PC-9 (cell line): ENCODE results near the gene ANO4. TPM values are rescaled to one million over a fixed set of nuclear protein-coding genes. Genes with fewer than 3 reads are reported as not detected.

Source experiments
- BruUV-seq: library from RNA; stranded (reverse); fragments of 400-500 nt; replicated peaks from 2 replicates; lab custom pipeline; 2021; lab: Mats Ljungman, UMichigan
- CTCF ChIA-PET: fragments of 300-600 bp; sonication (Branson Sonifier 250); formaldehyde crosslinking; loops from one replicate; lab custom pipeline; 2022; ENCODE audit warnings: antibody characterized with exemption; lab: Charles Lee
- POLR2A ChIA-PET: fragments of 300-600 bp; sonication (Branson Sonifier 250); formaldehyde crosslinking; loops from one replicate; lab custom pipeline; 2022; ENCODE audit warnings: antibody characterized with exemption; ENCODE audit not compliant: unreplicated experiment; lab: Charles Lee
- DNase-seq, 2 experiments: peaks; one replicate each; pipeline versions ENCODE4 v3.0.0 to v3.0.0-alpha.2; 2015 to 2022; ENCODE audit warnings: mixed read lengths in 1 of 2
- H2AFZ ChIP-seq: fragments of 200-600 bp; sonication (generic); 2 replicates; pipeline ENCODE4 v1.8.1; 2017; ENCODE audit warnings: antibody characterized with exemption
- H3F3A ChIP-seq: fragments of 200-600 bp; sonication (generic); 2 replicates; pipeline ENCODE4 v1.8.1; 2017; ENCODE audit warnings: antibody characterized with exemption, mild to moderate bottlenecking, low read depth; ENCODE audit not compliant: insufficient read depth
- H3K27ac ChIP-seq: fragments of 200-600 bp; sonication (generic); 2 replicates; pipeline ENCODE4 v1.6.1; 2016; ENCODE audit warnings: mixed run types
- H3K27me3 ChIP-seq: fragments of 200-600 bp; sonication (generic); 2 replicates; pipeline ENCODE4 v1.6.1; 2016; ENCODE audit warnings: low read depth, mixed run types; ENCODE audit not compliant: insufficient read depth
- H3K36me3 ChIP-seq: fragments of 200-600 bp; sonication (generic); 2 replicates; pipeline ENCODE4 v1.6.1; 2016; ENCODE audit warnings: low read depth, mixed run types
- H3K4me1 ChIP-seq: fragments of 200-600 bp; sonication (generic); replicated peaks from 2 replicates; pipeline ENCODE4 v1.6.1; 2016; ENCODE audit warnings: mixed run types; ENCODE audit not compliant: insufficient read depth
- H3K4me2 ChIP-seq: fragments of 200-600 bp; sonication (generic); 2 replicates; pipeline ENCODE4 v1.6.1; 2017; ENCODE audit warnings: mixed run types
- H3K4me3 ChIP-seq: fragments of 200-600 bp; sonication (generic); 2 replicates; pipeline ENCODE4 v1.6.1; 2016; ENCODE audit warnings: mixed run types
- H3K79me2 ChIP-seq: fragments of 200-600 bp; sonication (generic); 2 replicates; pipeline ENCODE4 v1.6.1; 2017; ENCODE audit warnings: low read depth, mixed run types
- H3K9me2 ChIP-seq: fragments of 200-600 bp; sonication (generic); 2 replicates; pipeline ENCODE4 v1.8.1; 2017; ENCODE audit warnings: mild to moderate bottlenecking; ENCODE audit not compliant: insufficient read depth
- H3K9me3 ChIP-seq: fragments of 200-600 bp; sonication (generic); 2 replicates; pipeline ENCODE4 v1.8.1; 2016; ENCODE audit warnings: low read depth; ENCODE audit not compliant: insufficient read depth
- H4K20me1 ChIP-seq: fragments of 200-600 bp; sonication (generic); 2 replicates; pipeline ENCODE4 v1.8.1; 2017; ENCODE audit not compliant: insufficient read depth
- EZH2 ChIP-seq: fragments of 200-600 bp; sonication (generic); IDR thresholded peaks from 2 replicates; pipeline ENCODE4 v1.8.0; 2017; ENCODE audit warnings: antibody characterized with exemption, low read depth
- intact Hi-C: fragments of 100-400 bp; cut with micrococcal nuclease; formaldehyde crosslinking; loops from one replicate; pipeline ENCODE4 v1.10.0; 2022; ENCODE audit not compliant: unreplicated experiment
- total RNA-seq: library from RNA; stranded (reverse); gene quantifications from 2 replicates; pipeline ENCODE4 v1.2.3, GENCODE V29; 2021
- TF ChIP-seq, protein P1 (sequence below): fragments of 200-600 bp; sonication (generic); conservative IDR thresholded peaks from 2 replicates; pipeline ENCODE4 v1.6.1; 2017; ENCODE audit warnings: mixed run types, antibody characterized with exemption, mild to moderate bottlenecking, moderate library complexity

ANO4 gene
- total RNA-seq, 1 experiment from 2014 or later = not detected

GRCh38 chr12:100953217-100953616 lies 158.6 kb downstream of the ANO4 start:
- no peak for DNase-seq
- H3K4me3 ChIP-seq = no peak overlapping the region
- H3F3A ChIP-seq = no peaks in the 10 kb centered on the region
- no peaks in the 10 kb centered on the region for H3K4me1 ChIP-seq
- H3K79me2 ChIP-seq = no peaks in the 10 kb centered on the region
- no peaks in the 10 kb centered on the region for H3K9me3 ChIP-seq
- H3K4me2 ChIP-seq = no peak overlapping the region
- no peak for TF ChIP-seq EZH2
- TF ChIP-seq, protein P1, sequence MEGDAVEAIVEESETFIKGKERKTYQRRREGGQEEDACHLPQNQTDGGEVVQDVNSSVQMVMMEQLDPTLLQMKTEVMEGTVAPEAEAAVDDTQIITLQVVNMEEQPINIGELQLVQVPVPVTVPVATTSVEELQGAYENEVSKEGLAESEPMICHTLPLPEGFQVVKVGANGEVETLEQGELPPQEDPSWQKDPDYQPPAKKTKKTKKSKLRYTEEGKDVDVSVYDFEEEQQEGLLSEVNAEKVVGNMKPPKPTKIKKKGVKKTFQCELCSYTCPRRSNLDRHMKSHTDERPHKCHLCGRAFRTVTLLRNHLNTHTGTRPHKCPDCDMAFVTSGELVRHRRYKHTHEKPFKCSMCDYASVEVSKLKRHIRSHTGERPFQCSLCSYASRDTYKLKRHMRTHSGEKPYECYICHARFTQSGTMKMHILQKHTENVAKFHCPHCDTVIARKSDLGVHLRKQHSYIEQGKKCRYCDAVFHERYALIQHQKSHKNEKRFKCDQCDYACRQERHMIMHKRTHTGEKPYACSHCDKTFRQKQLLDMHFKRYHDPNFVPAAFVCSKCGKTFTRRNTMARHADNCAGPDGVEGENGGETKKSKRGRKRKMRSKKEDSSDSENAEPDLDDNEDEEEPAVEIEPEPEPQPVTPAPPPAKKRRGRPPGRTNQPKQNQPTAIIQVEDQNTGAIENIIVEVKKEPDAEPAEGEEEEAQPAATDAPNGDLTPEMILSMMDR = no peak
- no peak overlapping the region for H2AFZ ChIP-seq
- H3K9me2 ChIP-seq = no peaks in the 10 kb centered on the region
- ChIA-PET POLR2A (no interaction called here), CTCF (no interaction called here)
- no peaks in the 10 kb centered on the region for H3K36me3 ChIP-seq
- H3K27me3 ChIP-seq = peaks cover 32% of the 10 kb centered on the region; the same call in 1 of the 2 replicates
- no peaks in the 10 kb centered on the region for H4K20me1 ChIP-seq
- no TSS peak for BruUV-seq
- intact Hi-C loops = no loop called here
- H3K27ac ChIP-seq = no peak overlapping the region

DNA sequence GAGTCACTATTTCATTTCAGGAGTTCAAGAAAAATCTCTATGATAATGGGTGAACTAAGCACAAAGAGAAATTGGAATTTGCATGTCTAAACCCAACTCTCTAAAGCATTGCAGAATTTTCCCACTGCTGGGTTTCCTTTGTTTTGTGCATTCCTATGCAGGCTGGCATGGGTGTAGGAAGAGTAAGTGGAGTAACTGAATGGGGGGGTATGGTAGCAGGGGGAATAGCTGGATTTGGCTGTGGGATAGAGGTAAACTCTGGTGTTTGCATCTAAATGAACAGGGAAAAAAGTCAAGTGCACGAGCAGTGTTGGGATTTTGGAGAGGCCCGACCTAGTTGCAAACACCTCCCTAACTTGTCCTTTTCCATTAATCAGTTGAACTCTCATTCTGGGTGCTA lies 159.1 kb downstream of the ANO4 start:
- Histone ChIP-seq H3K27me3 (peaks cover 31% of the 10 kb centered on the region; the same call in 1 of the 2 replicates), H3K4me3 (no peak overlapping the region), H3K9me3 (no peaks in the 10 kb centered on the region), H3K4me1 (no peaks in the 10 kb centered on the region), H3F3A (no peaks in the 10 kb centered on the region), H3K9me2 (no peaks in the 10 kb centered on the region), H3K36me3 (no peaks in the 10 kb centered on the region), H3K4me2 (no peak overlapping the region), H3K27ac (no peak overlapping the region), H2AFZ (no peak overlapping the region), H4K20me1 (no peaks in the 10 kb centered on the region), H3K79me2 (no peaks in the 10 kb centered on the region)
- TF ChIP-seq, protein P1 = no peak
- no peak for TF ChIP-seq EZH2
- BruUV-seq = no TSS peak
- no peak for DNase-seq
- ChIA-PET POLR2A (no interaction called here), CTCF (no interaction called here)
- intact Hi-C loops = no loop called here

- no peak for DNase-seq
- intact Hi-C loops = no loop called here
- no peaks in the 10 kb centered on the region for H3K4me1 ChIP-seq
These were observed 159.5 kb downstream of the ANO4 start for GRCh38 chr12:100954118-100954517.

More at GRCh38 chr12:100954118-100954517, 159.5 kb downstream of the ANO4 start:
- Histone ChIP-seq H4K20me1 (no peaks in the 10 kb centered on the region), H2AFZ (no peak overlapping the region), H3F3A (no peaks in the 10 kb centered on the region), H3K9me2 (no peaks in the 10 kb centered on the region), H3K36me3 (no peaks in the 10 kb centered on the region), H3K9me3 (no peaks in the 10 kb centered on the region), H3K27ac (no peak overlapping the region), H3K4me2 (no peak overlapping the region), H3K27me3 (peaks cover 29% of the 10 kb centered on the region; the same call in 1 of the 2 replicates), H3K4me3 (no peak overlapping the region), H3K79me2 (no peaks in the 10 kb centered on the region)
- ChIA-PET CTCF (no interaction called here), POLR2A (no interaction called here)
- no TSS peak for BruUV-seq
- TF ChIP-seq, protein P1 = no peak
- TF ChIP-seq EZH2 = no peak
